ENCODE results near the gene PIPOX. TPM values are rescaled to one million over a fixed set of nuclear protein-coding genes. Genes with fewer than 3 reads are reported as not detected.
"Not testable (repeated sequence)": the region's sequence is repeated elsewhere in the genome, so short reads cannot be mapped to it uniquely, and the experiment has no call there.

PIPOX gene
- total RNA-seq, 1 donor: 1.7 TPM

- no peak for DNase-seq (ENCODE audit: low read depth)
These were observed 38.0 kb downstream of the PIPOX start for GRCh38 chr17:29080965-29081364.

GRCh38 chr17:29084541-29085146, 41.7 kb downstream of the PIPOX start:
- peak; percentile 10 for DNase-seq (ENCODE audit: low read depth)
- H3K4me3 ChIP-seq (ENCODE audit: low read depth, low read length): no peak overlapping the region
- no peak for TF ChIP-seq CTCF (IDR thresholded peaks at IDR 0.05; ENCODE audit: insufficient read depth, low read depth, low read length)

More at GRCh38 chr17:29080965-29081364, 38.0 kb downstream of the PIPOX start:
- no peak for TF ChIP-seq CTCF (IDR thresholded peaks at IDR 0.05; ENCODE audit: insufficient read depth, low read depth, low read length)
- H3K4me3 ChIP-seq (ENCODE audit: low read depth, low read length): no peak overlapping the region

- TF ChIP-seq CTCF (IDR thresholded peaks at IDR 0.05; ENCODE audit: insufficient read depth, low read depth, low read length): no peak
- no peak overlapping the region for H3K4me3 ChIP-seq (ENCODE audit: low read depth, low read length)
- no peak for DNase-seq (ENCODE audit: low read depth)
These were observed 42.3 kb downstream of the PIPOX start for GRCh38 chr17:29085223-29085622.

GRCh38 chr17:29086628-29087332, 43.8 kb downstream of the PIPOX start:
- H3K4me3 ChIP-seq (ENCODE audit: low read depth, low read length): no peak overlapping the region
- no peak for TF ChIP-seq CTCF (IDR thresholded peaks at IDR 0.05; ENCODE audit: insufficient read depth, low read depth, low read length)
- DNase-seq (ENCODE audit: low read depth): no peak

GRCh38 chr17:29088782-29089181, 45.8 kb downstream of the PIPOX start:
- DNase-seq (ENCODE audit: low read depth): not testable (repeated sequence)

GRCh38 chr17:29089601-29090044, 46.7 kb downstream of the PIPOX start:
- no peak overlapping the region for H3K4me3 ChIP-seq (ENCODE audit: low read depth, low read length)
- no peak for DNase-seq (ENCODE audit: low read depth)
- TF ChIP-seq CTCF (IDR thresholded peaks at IDR 0.05; ENCODE audit: insufficient read depth, low read depth, low read length): no peak

More at GRCh38 chr17:29088782-29089181, 45.8 kb downstream of the PIPOX start:
- not testable (repeated sequence) for H3K4me3 ChIP-seq (ENCODE audit: low read depth, low read length)

GRCh38 chr17:29090108-29090507, 47.2 kb downstream of the PIPOX start:
- no peak for DNase-seq (ENCODE audit: low read depth)
- no peak for TF ChIP-seq CTCF (IDR thresholded peaks at IDR 0.05; ENCODE audit: insufficient read depth, low read depth, low read length)
- no peak overlapping the region for H3K4me3 ChIP-seq (ENCODE audit: low read depth, low read length)
